Measurements from ENCODE around the gene BABAM2. TPM values are rescaled to one million over a fixed set of nuclear protein-coding genes. Genes with fewer than 3 reads are reported as not detected.

BABAM2 gene
- total RNA-seq, 4 donors from 2014 or later: 35.0 to 70.5 (median 51.5) TPM

- Histone ChIP-seq H3K9me3 (no peaks in the 10 kb centered on the region), H3K27ac (peak overlapping the region in 1 of 4 donors; percentile 53), H3K36me3 (no peaks in the 10 kb centered on the region), H3K4me1 (no peaks in the 10 kb centered on the region), H3K27me3 (no peaks in the 10 kb centered on the region), H3K4me3 (no peak overlapping the region)
- TF ChIP-seq POLR2A (IDR thresholded peaks at IDR 0.05): no peak
- TF ChIP-seq CTCF (IDR thresholded peaks at IDR 0.05): no peak
- DNase-seq: no peak
These were observed 274.6 kb downstream of the BABAM2 start for GRCh38 chr2:28165087-28165635.

GRCh38 chr2:28166956-28167355 is 276.4 kb downstream of the BABAM2 start:
- H3K4me1 ChIP-seq: no peaks in the 10 kb centered on the region
- TF ChIP-seq CTCF (IDR thresholded peaks at IDR 0.05): no peak
- no peak for TF ChIP-seq POLR2A (IDR thresholded peaks at IDR 0.05)
- no peaks in the 10 kb centered on the region for H3K27me3 ChIP-seq
- no peak for DNase-seq
- H3K4me3 ChIP-seq: no peak overlapping the region
- H3K27ac ChIP-seq: no peak overlapping the region
- no peaks in the 10 kb centered on the region for H3K36me3 ChIP-seq
- H3K9me3 ChIP-seq: no peaks in the 10 kb centered on the region

- H3K27ac ChIP-seq: no peak overlapping the region
- TF ChIP-seq CTCF (IDR thresholded peaks at IDR 0.05) (peak in 1 of 6 experiments; percentile 15), POLR2A (IDR thresholded peaks at IDR 0.05) (no peak)
- H3K27me3 ChIP-seq: no peaks in the 10 kb centered on the region
These were observed 277.8 kb downstream of the BABAM2 start for GRCh38 chr2:28168376-28168775.

GRCh38 chr2:28169492-28169891 is 279.0 kb downstream of the BABAM2 start:
- H3K27me3 ChIP-seq: no peaks in the 10 kb centered on the region
- no peak overlapping the region for H3K4me3 ChIP-seq
- peaks cover 0 to 4% (median 0%) of the 10 kb centered on the region in 4 donors for H3K4me1 ChIP-seq
- no peaks in the 10 kb centered on the region for H3K9me3 ChIP-seq
- TF ChIP-seq CTCF (IDR thresholded peaks at IDR 0.05) (no peak), POLR2A (IDR thresholded peaks at IDR 0.05) (no peak)
- DNase-seq: peak in 1 of 3 donors; percentile 56
- no peaks in the 10 kb centered on the region for H3K36me3 ChIP-seq
- no peak overlapping the region for H3K27ac ChIP-seq

More at GRCh38 chr2:28168376-28168775, 277.8 kb downstream of the BABAM2 start:
- no peaks in the 10 kb centered on the region for H3K9me3 ChIP-seq
- H3K36me3 ChIP-seq: no peaks in the 10 kb centered on the region
- no peak overlapping the region for H3K4me3 ChIP-seq
- DNase-seq: no peak
- H3K4me1 ChIP-seq: peaks cover 0 to 4% (median 0%) of the 10 kb centered on the region in 4 donors

GRCh38 chr2:28172114-28172898 is 281.8 kb downstream of the BABAM2 start:
- peaks cover 0 to 7% (median 0%) of the 10 kb centered on the region in 4 donors for H3K9me3 ChIP-seq
- peak in 1 of 3 donors; percentile 55 for DNase-seq
- no peaks in the 10 kb centered on the region for H3K36me3 ChIP-seq
- peaks cover 0 to 4% (median 0%) of the 10 kb centered on the region in 4 donors for H3K4me1 ChIP-seq
- H3K27ac ChIP-seq: peak overlapping the region in 2 of 4 donors; percentile 26 to 48
- H3K4me3 ChIP-seq: no peak overlapping the region
- no peaks in the 10 kb centered on the region for H3K27me3 ChIP-seq
- no peak for TF ChIP-seq POLR2A (IDR thresholded peaks at IDR 0.05)
- peak in 1 of 6 experiments; percentile 6 for TF ChIP-seq CTCF (IDR thresholded peaks at IDR 0.05)

All from Peyer's patch (tissue), 4 donors.